Vagina (tissue), 2 donors: Measurements from ENCODE around the gene SERP2. TPM values are rescaled to one million over a fixed set of nuclear protein-coding genes. Genes with fewer than 3 reads are reported as not detected.

ENCODE experiments used
- DNase-seq, 2 donors: peaks; one replicate each; pipeline ENCODE4 v3.0.0-alpha.2; 2017; ENCODE audit errors: extremely low spot score in 2 of 2
- H3K27ac ChIP-seq: fragments of 200-600 bp; sonication (generic); one replicate; pipeline ENCODE4 v1.5.1; 2019
- H3K27me3 ChIP-seq: fragments of 200-600 bp; sonication (generic); one replicate; pipeline ENCODE4 v1.5.1; 2019
- H3K36me3 ChIP-seq, 2 donors: fragments of 200-600 bp; sonication (generic); one replicate each; pipeline ENCODE4 v1.5.1; 2017 to 2019
- H3K4me1 ChIP-seq: fragments of 200-600 bp; sonication (generic); one replicate; pipeline ENCODE4 v1.5.1; 2019
- H3K4me3 ChIP-seq, 2 donors: fragments of 200-600 bp; sonication (generic); 1 replicate in 1 of 2; 2 replicates in 1 of 2; pipeline ENCODE4 v1.5.1; 2016 to 2019
- H3K9me3 ChIP-seq: fragments of 200-600 bp; sonication (generic); one replicate; pipeline ENCODE4 v1.5.1; 2019
- CTCF ChIP-seq, 3 experiments: fragments of 450-650 bp in 2 of 3; fragments of 200-600 bp in 1 of 3; sonication (generic) in 1 of 3; IDR thresholded peaks; one replicate each; pipeline ENCODE4 v1.5.1; 2017 to 2019; ENCODE audit warnings: antibody characterized with exemption in 3 of 3, mild to moderate bottlenecking in 2 of 3, moderate library complexity in 2 of 3
- POLR2A ChIP-seq, 2 donors: fragments of 450-650 bp; IDR thresholded peaks; one replicate each; pipeline ENCODE4 v1.6.1; 2017; ENCODE audit warnings: antibody characterized with exemption in 2 of 2, mild to moderate bottlenecking in 2 of 2, moderate library complexity in 2 of 2
- POLR2AphosphoS5 ChIP-seq, 2 donors: sonication (generic); formaldehyde crosslinking; IDR thresholded peaks; one replicate each; pipeline ENCODE4 v1.9.0; 2017; ENCODE audit warnings: antibody characterized with exemption in 2 of 2, mild to moderate bottlenecking in 2 of 2, low read depth in 1 of 2; ENCODE audit not compliant: insufficient read depth in 1 of 2
- intact Hi-C: fragments of 100-400 bp; cut with DNase I; formaldehyde crosslinking; loops from one replicate; pipeline ENCODE4 v1.15.1; 2023
- total RNA-seq: library from RNA; depleted of rRNA; stranded (reverse); fragments of >200 nt; gene quantifications from one replicate; pipeline ENCODE4 v1.2.3, GENCODE V29; 2016

SERP2 gene
- total RNA-seq, 1 donor from 2014 or later, result 13.8 TPM

GRCh38 chr13:44422755-44423643, 49.4 kb downstream of the SERP2 start:
- Histone ChIP-seq H3K36me3 (no peaks in the 10 kb centered on the region), H3K4me3 (no peak overlapping the region), H3K27me3 (no peaks in the 10 kb centered on the region), H3K27ac (no peak overlapping the region), H3K9me3 (no peaks in the 10 kb centered on the region), H3K4me1 (no peaks in the 10 kb centered on the region)
- intact Hi-C loops, result no loop called here
- TF ChIP-seq CTCF (IDR thresholded peaks at IDR 0.05), result no peak
- no peak for TF ChIP-seq POLR2AphosphoS5 (IDR thresholded peaks at IDR 0.05; ENCODE audit: insufficient read depth in 1 of 2, low read depth in 1 of 2)
- no peak for TF ChIP-seq POLR2A (IDR thresholded peaks at IDR 0.05)
- DNase-seq, result peak in 1 of 2 donors; percentile 75

DNA sequence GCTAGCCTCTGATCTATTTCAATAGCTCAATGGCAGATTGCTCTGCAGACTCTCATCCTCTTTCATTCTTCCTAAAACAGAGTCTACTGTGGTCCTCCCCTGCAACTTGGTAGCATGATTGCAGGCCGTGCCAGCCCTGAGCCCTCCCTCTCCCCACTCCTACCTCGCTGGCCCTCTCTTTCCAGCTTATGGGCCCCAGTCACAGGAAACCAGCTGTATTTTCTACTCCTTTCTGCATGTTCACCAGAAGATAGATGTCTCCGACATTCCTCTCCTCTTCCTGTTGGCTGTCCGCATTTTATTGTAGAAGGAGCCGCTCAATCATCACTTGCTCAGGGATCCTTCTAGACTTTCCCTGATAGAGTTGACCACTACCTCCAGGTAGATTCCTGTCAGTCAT, 50.2 kb downstream of the SERP2 start:
- intact Hi-C loops, result no loop called here
- peak in 1 of 2 donors; percentile 49 for DNase-seq
- Histone ChIP-seq H3K27ac (no peak overlapping the region), H3K27me3 (no peaks in the 10 kb centered on the region), H3K9me3 (no peaks in the 10 kb centered on the region), H3K4me1 (no peaks in the 10 kb centered on the region), H3K36me3 (no peaks in the 10 kb centered on the region), H3K4me3 (no peak overlapping the region)
- no peak for TF ChIP-seq POLR2AphosphoS5 (IDR thresholded peaks at IDR 0.05; ENCODE audit: insufficient read depth in 1 of 2, low read depth in 1 of 2)
- no peak for TF ChIP-seq POLR2A (IDR thresholded peaks at IDR 0.05)
- TF ChIP-seq CTCF (IDR thresholded peaks at IDR 0.05), result no peak

DNA sequence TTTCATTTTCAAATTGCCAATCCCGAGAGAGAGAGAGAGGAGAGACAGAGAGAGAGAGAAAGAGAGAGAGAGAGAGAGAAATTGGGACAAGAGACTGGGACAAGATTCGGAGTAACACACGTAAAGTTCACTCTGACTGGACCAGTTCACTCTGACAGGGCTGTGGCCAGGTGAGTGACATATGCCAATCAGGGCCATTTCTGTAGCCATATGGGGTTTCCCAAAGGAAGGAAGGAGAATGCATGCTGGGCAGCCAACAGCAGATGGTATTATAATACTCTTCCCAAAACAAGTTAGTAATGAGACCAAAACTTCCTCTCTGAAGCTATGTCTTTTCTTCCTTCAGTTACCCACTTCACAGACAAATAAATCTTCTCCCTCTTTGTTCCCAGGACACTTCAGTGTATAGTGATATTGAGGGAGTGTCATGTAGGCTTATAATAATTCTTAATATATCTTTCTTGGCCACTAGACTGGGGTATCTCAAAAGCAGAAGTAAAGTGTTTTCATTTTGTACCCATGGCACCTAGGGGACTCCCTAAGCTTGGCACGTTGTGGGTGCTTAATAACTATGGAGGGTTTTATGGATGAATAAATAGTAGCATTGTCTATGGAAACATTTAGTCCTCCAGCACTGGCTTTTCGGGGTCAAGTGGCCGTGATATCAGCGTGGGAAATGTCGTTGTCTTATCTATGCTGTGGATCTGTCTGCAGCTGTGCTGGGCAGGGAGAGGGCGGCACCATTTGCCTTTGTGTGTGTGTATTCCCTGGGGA, 51.6 kb downstream of the SERP2 start:
- H3K9me3 ChIP-seq, result no peaks in the 10 kb centered on the region
- H3K27me3 ChIP-seq, result no peaks in the 10 kb centered on the region
- H3K27ac ChIP-seq, result no peak overlapping the region
- no peaks in the 10 kb centered on the region for H3K36me3 ChIP-seq
- H3K4me3 ChIP-seq, result no peak overlapping the region
- H3K4me1 ChIP-seq, result no peaks in the 10 kb centered on the region
- peak in 1 of 2 donors; percentile 29 for DNase-seq
- no peak for TF ChIP-seq POLR2AphosphoS5 (IDR thresholded peaks at IDR 0.05; ENCODE audit: insufficient read depth in 1 of 2, low read depth in 1 of 2)
- no peak for TF ChIP-seq POLR2A (IDR thresholded peaks at IDR 0.05)
- no peak for TF ChIP-seq CTCF (IDR thresholded peaks at IDR 0.05)
- intact Hi-C loops, result no loop called here

GRCh38 chr13:44425815-44426078, 52.1 kb downstream of the SERP2 start:
- peak in 1 of 2 donors; percentile 54 for DNase-seq
- no peaks in the 10 kb centered on the region for H3K36me3 ChIP-seq
- TF ChIP-seq CTCF (IDR thresholded peaks at IDR 0.05) (no peak), POLR2AphosphoS5 (IDR thresholded peaks at IDR 0.05; ENCODE audit: insufficient read depth in 1 of 2, low read depth in 1 of 2) (no peak), POLR2A (IDR thresholded peaks at IDR 0.05) (no peak)
- intact Hi-C loops, result no loop called here
- H3K27ac ChIP-seq, result no peak overlapping the region
- no peak overlapping the region for H3K4me3 ChIP-seq
- no peaks in the 10 kb centered on the region for H3K27me3 ChIP-seq
- no peaks in the 10 kb centered on the region for H3K4me1 ChIP-seq
- no peaks in the 10 kb centered on the region for H3K9me3 ChIP-seq

GRCh38 chr13:44426461-44426860, 52.8 kb downstream of the SERP2 start:
- Histone ChIP-seq H3K9me3 (no peaks in the 10 kb centered on the region), H3K4me3 (no peak overlapping the region), H3K27me3 (no peaks in the 10 kb centered on the region), H3K4me1 (no peaks in the 10 kb centered on the region), H3K27ac (no peak overlapping the region), H3K36me3 (no peaks in the 10 kb centered on the region)
- intact Hi-C loops, result no loop called here
- DNase-seq, result peak in 1 of 2 donors; percentile 76
- no peak for TF ChIP-seq POLR2A (IDR thresholded peaks at IDR 0.05)
- no peak for TF ChIP-seq CTCF (IDR thresholded peaks at IDR 0.05)
- TF ChIP-seq POLR2AphosphoS5 (IDR thresholded peaks at IDR 0.05; ENCODE audit: insufficient read depth in 1 of 2, low read depth in 1 of 2), result no peak
